AG04449 (cell line): ENCODE measurements around the gene MAN1C1.

Experiments used
- CTCF ChIA-PET: fragments of 350-600 bp; formaldehyde crosslinking; extraction: SDS; loops from one replicate; lab custom pipeline; 2021; ENCODE audit warnings: antibody characterized with exemption; lab: Yijun Ruan, JAX
- POLR2A ChIA-PET: fragments of 400-600, 350-600 bp; formaldehyde crosslinking; extraction: SDS; loops from one replicate; lab custom pipeline; 2020; ENCODE audit warnings: antibody characterized with exemption, inconsistent platforms; lab: Yijun Ruan, JAX
- DNase-seq: peaks from one replicate; pipeline ENCODE4 v3.0.0-alpha.2; 2010; ENCODE audit warnings: low read depth, low spot score
- H3K4me3 ChIP-seq: 2 replicates; pipeline ENCODE4 v1.5.1; 2011; ENCODE audit warnings: low read depth, mild to moderate bottlenecking, control low read depth, low read length
- CTCF ChIP-seq: IDR thresholded peaks from one replicate; pipeline ENCODE4 v1.5.1; 2011; ENCODE audit warnings: mild to moderate bottlenecking, moderate library complexity, low read length, control low read depth, inconsistent platforms; ENCODE audit not compliant: insufficient read depth; ENCODE audit errors: missing control alignments

MAN1C1 gene

GRCh38 chr1:25728301-25728935 lies 111.8 kb downstream of the MAN1C1 start:
- no peak for TF ChIP-seq CTCF
- no peak for DNase-seq
- POLR2A ChIA-PET = no interaction called here
- CTCF ChIA-PET = interaction anchor here (1.7 kb wide), 1 partner anchor 117 kb away, joined by 5 read pairs; no protein-coding TSS in a partner anchor
- H3K4me3 ChIP-seq = no peak overlapping the region

GRCh38 chr1:25729045-25729444 lies 112.5 kb downstream of the MAN1C1 start:
- ChIA-PET CTCF (interaction anchor here (1.7 kb wide), 1 partner anchor 118 kb away, joined by 5 read pairs; no protein-coding TSS in a partner anchor), POLR2A (no interaction called here)
- DNase-seq = no peak
- TF ChIP-seq CTCF = no peak
- no peak overlapping the region for H3K4me3 ChIP-seq

- no peak for TF ChIP-seq CTCF
- no peak for DNase-seq
- ChIA-PET POLR2A (no interaction called here), CTCF (interaction anchor here (1.7 kb wide), 1 partner anchor 119 kb away, joined by 5 read pairs; no protein-coding TSS in a partner anchor)
- no peak overlapping the region for H3K4me3 ChIP-seq
Observed at GRCh38 chr1:25729790-25730644, 113.4 kb downstream of the MAN1C1 start.

GRCh38 chr1:25731148-25731547 lies 114.6 kb downstream of the MAN1C1 start:
- POLR2A ChIA-PET = interaction anchor here (0.6 kb wide), 1 partner anchor 325 kb away, joined by 3 read pairs; no protein-coding TSS in a partner anchor
- H3K4me3 ChIP-seq = no peak overlapping the region
- no peak for TF ChIP-seq CTCF
- no peak for DNase-seq
- CTCF ChIA-PET = no interaction called here

- POLR2A ChIA-PET = interaction anchor here (0.6 kb wide), 1 partner anchor 324 kb away, joined by 3 read pairs; no protein-coding TSS in a partner anchor
- no peak for DNase-seq
- CTCF ChIA-PET = no interaction called here
- no peak overlapping the region for H3K4me3 ChIP-seq
- TF ChIP-seq CTCF = no peak
Observed at GRCh38 chr1:25731626-25732370, 115.2 kb downstream of the MAN1C1 start.
